GM19240 (cell line): ENCODE results near the gene NEDD4.
"Not testable (repeated sequence)": the region's sequence is repeated elsewhere in the genome, so short reads cannot be mapped to it uniquely, and the experiment has no call there.

Experiments
- DNase-seq: peaks from one replicate; pipeline ENCODE4 v3.0.0; 2011; ENCODE audit warnings: low spot score; ENCODE audit not compliant: insufficient read length

Gene NEDD4

DNA sequence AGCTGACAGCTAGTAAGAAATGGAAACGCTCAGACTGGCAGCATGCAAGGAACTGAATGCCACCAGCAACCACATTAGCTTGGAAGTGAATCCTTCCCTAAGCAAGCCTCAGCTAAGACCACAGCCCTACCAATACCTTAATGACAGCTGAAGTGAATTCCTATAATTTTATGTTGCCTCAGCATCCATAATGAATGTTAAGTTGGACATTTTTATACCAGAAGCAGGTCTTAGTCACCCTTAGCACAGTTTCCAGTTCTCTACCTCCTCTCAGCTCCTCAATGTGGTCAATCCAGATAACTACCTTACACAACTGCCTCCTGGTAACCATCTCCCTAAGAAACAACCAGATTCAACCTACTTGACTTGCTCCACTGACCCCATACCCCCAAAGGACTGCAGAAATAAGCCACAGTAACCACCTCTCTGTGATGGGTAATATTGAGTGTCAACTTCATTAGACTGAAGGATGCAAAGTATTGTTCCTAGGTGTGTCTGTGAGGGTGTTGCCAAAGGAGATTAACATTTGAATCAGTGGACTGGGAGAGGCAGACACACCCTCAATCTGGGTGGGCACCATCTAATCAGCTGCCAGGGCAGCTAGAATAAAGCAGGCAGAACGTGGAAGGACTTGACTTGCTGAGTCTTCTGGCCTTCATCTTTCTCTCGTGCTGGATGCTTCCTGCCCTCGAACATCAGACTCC is 33.5 kb downstream of the NEDD4 start:
- DNase-seq: no peak

DNA sequence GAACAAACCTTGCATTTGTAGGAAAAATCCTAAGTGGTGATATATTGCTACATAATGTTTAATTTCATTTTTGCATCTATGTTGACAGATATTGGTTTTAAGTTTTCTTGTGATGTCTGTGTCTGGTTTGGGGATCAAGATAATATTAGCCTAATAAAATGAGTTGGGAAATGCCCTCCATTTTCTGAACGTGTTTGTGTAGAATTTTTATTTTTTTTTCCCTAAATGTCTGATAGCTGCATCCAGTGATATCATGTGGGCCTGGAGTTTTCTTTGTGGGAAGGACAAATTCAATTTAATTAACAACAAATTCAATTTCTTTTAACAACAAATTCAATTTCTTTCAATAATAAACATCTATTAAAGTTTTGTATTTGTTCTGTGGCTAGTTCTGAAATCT is 35.1 kb downstream of the NEDD4 start:
- DNase-seq: no peak

DNA sequence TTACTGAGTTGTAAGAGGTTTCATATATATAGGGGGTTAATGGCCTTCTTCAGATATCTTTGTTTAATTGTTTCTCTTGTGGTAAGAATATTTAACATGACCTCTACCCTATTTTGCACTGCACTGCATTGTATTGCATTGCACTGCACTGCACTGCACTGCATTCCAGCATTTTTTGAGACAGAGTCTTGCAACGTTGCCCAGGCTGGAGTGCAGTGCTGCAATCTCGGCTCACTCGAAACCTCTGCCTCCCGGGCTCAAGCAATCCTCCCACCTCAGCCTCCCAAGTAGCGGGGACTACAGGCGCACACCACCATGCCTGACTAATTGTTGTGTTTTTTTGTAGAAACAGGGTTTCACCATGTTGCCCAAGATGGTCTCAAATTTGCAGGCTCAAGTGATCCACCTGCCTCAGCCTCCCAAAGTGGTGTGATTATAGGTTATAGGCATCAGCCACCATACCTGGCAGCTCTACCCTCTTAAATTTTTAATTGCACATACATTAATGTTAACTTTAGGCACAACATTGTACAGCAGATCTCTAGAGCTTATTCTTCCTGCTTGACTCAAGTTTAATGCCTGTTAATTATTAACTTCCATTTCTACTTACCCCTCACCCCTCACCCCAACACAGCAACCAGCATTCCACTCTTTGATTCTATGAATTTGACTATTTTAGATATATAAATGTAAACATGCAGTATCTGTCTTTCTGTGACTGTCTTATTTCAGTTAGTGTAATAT is 38.4 kb downstream of the NEDD4 start:
- DNase-seq: no peak

DNA sequence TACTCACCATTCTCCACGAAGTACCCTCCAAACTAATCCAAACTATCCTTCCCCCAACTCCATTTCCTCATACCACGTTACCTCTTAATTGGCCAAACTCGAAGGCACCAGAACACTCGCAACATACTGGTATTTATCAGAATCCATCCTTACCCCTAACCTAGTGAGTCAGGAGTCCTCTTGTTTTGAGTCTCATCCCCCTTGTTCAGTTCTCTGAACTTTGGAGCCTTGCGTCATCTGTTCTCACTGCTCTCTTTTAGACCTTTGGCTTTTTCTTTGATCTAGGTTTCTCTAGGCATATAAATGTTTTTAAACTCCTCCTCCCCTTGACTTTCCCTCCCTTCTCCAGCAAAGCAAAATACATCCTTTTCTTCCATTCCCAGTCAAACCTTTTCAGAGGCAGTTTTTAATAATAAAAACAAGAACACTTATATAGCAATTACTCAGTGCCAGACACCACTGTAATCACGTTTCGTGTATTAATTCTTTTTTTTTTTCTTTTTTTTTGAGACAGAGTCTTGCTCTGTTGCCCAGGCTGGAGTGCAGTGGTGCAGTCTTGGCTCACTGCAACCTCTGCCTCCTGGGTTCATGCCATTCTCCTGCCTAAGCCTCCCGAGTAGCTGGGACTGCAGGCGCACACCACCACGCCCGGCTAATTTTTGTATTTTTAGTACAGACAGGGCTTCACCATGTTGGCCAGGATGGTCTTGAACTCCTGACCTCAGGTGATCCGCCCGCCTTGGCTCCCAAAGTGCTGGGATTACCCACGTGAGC is 40.7 kb downstream of the NEDD4 start:
- DNase-seq: not testable (repeated sequence)

DNA sequence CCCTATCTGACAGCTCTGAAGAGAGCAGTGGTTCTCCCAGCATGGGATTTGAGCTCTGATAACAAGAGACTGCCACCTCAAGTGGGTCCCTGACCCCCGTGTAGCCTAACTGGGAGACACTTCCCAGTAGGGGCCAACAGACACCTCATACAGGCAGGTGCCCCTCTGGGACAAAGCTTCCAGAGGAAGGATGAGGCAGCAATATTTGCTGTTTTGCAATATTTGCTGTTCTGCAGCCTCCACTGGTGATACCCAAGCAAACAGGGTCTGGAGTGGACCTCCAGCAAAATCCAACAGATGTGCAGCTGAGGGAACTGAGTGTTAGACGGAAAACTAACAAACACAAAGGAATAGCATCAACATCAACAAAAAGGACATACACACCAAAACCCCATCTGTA is 48.8 kb downstream of the NEDD4 start:
- not testable (repeated sequence) for DNase-seq

DNA sequence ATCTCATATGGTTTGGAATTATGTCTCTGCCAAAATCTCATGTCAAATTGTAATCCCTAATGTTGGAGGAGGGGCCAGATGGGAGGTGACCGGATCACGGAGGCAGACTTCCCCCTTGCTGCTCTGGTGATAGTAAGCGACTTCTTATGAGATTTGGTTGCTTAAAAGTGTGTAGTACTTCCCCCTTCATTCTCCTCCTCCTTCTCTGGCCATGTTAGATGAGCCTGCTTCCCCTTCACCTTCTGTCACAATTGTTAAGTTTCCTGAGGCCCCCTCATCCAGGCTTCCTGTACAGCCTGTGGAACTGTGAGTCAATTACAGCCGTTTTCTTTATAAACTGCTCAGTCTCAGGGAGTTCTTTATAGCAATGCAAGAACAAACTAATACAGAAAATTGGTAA is 51.1 kb downstream of the NEDD4 start:
- no peak for DNase-seq

DNA sequence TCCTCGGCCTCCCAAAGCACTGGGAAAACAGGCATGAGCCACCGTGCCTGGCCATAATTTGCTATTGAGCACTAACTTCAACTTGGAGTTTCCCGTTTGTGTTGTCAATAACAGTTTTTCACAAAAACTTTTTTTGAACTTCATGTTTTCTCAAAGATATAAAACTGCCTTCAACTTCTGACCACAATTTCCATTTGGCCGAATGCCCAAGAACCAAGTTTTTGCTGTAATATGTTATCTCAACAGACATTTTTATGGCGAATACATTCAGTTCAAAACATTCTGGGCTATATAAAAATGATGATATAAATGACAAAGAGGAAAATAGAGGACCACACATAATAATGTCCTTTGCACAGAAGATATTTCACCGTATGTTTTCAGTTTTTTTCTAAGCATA is 56.4 kb downstream of the NEDD4 start:
- DNase-seq: no peak

DNA sequence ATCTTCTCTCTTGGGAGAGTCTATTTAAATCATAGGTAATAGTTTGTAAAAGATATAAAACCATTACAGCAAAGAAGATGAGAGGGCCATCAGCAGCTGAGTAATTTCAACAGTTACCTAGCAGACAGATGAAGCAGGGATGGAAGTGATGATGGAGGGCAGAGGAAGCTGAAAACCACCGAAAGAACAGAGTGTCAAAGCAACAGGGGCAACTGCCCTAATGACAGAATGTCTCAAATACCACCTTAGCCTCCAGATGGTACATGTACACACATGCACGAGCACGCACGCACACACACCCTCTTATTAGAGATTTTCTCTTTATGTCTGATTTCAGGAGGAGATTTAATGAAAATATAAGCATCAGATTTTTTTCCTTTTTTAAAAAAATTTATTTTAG is 64.5 kb downstream of the NEDD4 start:
- no peak for DNase-seq

DNA sequence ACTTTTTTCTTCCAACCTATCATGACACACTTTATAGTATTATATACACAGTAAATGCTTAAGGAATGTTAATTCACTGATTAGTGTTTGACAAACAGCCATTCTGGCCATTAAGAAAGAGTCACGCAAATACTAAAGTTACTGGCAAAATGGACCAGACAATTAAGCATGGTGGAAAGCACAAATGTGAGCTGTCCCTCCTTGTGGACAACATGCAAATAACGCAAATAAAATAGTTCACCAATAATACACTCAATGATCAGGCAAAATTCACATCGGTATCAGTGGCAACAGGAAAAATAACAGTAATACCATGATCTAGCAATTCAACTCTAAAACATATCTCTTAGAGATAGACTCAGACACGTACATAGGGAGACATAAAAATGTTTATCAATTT is 71.7 kb downstream of the NEDD4 start:
- no peak for DNase-seq

DNA sequence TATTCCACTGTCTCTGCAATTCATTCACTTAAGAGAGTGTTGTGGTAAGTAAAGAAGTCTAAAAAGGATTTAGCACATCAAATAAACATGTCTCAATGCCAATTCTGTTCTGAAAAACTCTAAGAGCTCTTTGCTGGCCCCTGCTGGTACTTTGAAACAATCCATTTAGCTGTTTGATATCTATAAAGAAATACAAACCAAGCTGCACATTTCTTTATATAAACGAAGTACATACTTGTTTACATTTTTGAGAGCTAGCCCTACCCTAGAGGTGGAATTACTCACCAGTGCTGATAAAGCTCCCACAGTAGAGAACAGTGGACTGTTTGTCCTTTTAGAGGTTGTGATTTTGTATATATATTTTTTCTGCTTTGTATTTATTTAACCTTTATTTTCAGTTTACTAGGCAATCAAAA is 75.5 kb downstream of the NEDD4 start:
- DNase-seq: no peak

DNA sequence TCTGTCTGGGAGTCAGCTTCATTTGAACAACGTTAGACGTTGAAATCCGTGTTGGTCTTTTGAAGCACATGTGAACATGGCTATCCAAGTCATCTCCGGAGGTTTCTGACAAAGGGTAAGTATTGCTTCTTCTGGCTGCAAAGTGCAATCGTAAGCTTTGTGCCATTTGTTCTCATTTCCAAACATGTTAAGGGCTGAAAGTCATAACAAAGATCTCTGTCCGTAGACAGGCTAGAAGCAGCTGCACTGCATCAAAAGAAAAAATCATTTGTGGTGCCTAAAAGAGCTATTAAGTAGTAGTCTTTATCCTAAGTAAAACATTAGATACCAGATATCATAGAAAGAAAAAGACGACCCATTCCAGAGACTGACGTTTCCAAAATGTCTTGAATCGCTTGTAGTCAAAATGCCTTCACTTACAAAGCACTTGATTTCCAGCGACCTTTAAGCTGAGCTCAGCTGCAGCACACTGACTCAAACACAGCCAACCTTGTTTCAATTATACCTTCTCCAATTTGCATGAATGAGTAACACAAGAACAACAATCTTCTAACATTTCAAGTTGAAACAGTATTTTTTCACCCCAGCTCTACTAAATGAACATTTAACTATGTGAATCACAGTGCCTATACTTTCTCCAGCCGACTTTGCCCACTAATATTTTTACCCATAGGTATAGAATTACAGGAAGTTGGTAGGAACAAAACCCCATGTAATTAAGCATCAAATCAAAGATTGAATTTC is 76.6 kb downstream of the NEDD4 start:
- no peak for DNase-seq

DNA sequence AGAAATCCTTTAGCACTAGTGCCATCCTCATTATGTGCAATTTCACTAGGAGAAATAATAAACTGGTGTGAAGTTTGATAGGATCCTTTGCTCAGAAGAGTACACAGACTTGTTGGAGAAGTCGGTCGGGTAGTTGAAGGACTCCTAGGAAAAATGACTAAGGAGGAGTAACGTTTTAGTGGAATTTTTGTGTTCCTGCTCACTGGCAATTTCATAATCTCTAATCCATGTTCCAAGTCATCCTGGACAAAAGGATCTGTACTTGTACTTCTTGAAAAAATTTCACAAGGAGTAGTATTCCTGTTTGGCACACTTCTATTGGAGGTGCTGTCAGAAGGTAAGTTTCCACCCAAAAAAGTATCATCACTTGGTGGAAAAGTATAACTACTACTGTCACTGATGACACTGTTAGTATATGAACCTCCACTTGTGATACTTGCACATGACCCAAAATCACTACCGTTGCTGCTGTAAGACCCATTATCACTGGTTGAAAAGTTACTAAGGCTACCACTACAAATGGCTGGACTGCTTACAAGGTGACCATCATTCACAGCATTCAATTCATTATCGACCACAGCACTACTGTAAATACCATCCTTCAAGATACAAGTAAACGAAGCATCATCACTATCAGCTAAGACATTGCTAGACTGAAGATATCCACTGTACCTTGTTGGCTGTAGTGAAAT is 77.4 kb downstream of the NEDD4 start:
- no peak for DNase-seq

DNA sequence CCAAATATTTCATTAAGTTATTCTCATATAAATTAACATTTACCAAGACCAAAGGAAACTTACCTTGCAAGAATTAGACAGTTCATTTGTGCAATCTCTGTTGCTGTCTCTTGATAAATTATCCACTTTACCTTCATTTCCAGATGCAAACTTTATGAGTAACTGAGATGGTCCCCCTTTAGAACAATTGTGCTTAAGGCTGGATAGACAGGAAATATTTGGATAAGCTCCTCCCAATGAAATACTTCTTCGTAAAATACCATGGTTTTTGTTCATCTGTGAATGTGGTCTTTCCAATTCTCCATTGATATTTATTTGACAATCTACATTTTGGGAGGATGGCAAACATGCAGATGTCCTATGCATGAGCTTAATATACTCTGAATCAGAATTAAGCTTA is 78.2 kb downstream of the NEDD4 start:
- no peak for DNase-seq

DNA sequence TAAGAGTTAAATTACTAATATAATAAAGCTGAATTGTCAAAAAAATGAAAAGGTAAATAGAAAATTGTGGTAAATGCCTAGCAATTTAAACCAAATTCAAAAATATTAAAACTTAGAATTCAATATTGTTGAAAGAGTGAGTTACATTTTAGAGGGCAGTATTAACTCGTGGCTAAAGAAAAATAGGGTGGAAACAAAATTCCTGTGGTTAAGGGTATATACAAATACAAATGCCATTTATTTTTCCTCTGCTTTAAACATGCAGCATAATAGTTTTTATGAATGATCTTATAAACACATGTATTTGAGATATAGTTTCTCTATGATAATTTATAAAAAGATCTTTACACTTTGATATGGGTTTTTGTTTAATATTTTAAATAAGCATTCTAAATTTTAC is 79.0 kb downstream of the NEDD4 start:
- no peak for DNase-seq

DNA sequence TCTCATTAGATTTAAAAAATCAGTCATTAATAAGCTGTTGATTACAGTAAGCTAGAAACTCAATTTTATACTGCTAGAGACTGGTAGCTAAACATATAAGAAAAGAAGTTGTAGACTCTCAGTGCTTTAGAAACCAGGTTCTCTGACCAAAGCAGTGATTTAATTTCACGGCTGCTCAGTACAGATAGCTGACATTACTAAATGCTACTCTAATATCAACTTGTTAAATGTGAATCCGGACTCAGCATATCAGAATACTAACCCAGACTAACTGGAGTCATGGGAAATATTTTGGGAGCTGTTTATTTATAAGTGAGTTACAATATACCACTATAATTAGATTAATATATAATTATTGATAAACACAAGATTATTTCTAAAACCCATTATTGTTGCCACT is 80.4 kb downstream of the NEDD4 start:
- DNase-seq: no peak

DNA sequence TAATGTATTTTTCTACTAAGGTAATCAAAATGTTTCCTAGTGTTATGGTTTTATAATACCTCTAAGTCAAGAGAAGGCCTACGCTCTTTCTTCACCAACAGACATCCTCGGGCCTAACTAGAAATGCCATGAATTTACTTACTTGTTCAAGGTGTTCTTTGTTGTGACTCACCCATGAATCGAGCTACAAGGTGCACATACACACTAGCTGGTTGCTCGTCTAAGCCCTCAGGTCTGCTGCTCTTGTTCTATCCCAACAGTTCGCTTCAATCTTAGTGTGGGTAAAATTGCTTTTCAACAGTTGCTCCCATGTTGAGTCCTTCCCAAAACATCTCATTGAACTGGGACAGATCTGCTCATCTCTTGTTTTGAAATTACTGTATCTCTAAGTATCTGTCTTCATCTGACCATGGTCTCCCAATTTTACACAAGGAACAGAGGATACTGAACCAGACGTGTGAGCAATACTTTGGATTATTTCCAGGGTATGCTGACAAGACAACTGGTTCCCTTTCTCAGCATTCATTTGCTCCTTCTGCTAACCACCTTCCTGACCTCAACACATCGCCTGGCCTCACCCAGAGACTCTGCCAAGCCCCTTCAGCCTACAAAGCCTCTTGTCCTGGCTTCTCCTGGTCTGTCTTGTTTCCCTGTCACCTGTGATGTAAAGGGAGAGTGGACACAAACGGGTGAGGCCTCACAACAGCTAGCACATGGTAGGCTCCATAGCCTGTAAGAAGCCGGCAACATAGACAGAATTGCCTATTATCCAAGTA is 84.2 kb downstream of the NEDD4 start:
- no peak for DNase-seq

DNA sequence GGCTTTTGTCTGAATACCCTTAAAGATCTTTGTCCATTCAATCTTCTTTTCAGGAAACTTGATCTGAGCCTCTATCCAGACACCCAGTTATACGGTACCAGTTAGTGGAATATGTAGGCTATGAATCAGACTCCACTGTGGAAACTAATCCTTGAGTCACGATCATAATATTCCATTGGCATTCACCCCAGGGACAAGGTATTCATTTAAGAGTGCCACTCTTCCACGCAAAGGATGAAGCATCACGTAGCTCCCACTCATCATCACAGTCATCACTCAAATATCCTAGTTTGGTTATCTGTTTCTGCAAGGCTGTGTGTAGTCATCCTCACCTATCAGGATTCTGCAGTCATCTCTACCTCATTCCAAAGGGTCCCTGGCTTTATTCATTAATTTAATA is 85.6 kb downstream of the NEDD4 start:
- DNase-seq: no peak

DNA sequence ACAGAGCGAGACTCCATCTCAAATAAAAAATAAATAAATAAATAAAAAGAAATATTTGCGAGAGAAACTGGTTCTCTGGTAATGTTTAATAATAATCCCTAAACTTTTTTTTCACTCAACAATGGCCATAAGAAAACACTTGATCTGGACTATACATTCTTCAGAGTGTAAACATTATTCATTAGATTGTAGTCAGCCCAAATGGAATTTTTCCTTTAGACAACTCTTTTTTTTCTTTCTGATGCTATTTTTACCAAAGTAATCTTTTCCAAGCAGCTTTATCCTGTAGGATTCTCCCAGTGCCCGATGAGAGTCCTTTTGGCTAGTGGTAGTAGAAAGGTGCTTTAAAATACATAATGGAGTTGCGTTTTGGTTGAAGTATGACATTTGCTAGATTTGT is 90.4 kb downstream of the NEDD4 start:
- DNase-seq: no peak

DNA sequence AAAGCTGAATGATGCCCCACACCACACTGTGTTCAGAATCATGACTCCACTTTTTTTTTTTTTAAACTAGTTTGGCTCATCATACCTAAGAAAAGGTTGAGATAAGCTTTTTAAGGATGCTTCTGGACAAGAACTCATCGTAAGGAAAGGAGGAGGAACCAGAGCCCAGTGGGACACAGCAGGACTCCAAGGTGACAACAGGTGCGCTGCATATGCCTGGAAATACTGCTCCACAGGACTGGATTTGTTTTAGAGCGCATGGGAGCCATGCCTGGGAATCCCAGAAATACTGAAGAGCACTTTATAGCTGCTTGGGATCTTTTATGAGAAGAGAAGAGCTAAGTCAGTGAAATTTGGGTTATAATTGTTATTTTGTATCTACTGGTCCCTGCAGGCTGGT is 93.4 kb downstream of the NEDD4 start:
- DNase-seq: no peak

DNA sequence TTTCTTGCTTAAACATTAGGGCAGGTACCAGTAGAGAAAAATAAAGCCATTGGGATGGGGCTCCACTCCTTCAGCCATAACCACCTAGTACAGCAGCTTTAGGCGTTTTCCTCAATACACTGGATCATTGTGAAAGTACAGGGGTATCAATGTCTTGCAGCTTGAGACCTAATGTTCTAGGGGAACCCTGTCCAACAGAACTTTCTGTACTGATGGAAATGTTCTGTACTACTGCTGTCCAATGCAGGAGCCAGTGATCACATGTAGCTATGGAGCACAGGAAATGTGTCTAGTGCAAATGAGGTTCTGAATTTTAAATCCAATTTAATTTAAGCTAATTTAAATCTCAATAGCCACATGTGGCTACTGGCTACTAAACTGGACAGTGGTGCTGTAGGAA is 93.9 kb downstream of the NEDD4 start:
- no peak for DNase-seq
